ENCODE measurements around the gene EEIG2. TPM values are rescaled to one million over a fixed set of nuclear protein-coding genes. Genes with fewer than 3 reads are reported as not detected.
"Not testable (repeated sequence)": the region's sequence is repeated elsewhere in the genome, so short reads cannot be mapped to it uniquely, and the experiment has no call there.

The EEIG2 gene
- polyA plus RNA-seq (2014; cell fraction: cytosol; rRNA removed) = 21.6 and 22.8 TPM in 2 replicates
- 14.4 and 21.0 TPM in 2 replicates for polyA plus RNA-seq (2014; cell fraction: nucleus; rRNA removed)

DNA sequence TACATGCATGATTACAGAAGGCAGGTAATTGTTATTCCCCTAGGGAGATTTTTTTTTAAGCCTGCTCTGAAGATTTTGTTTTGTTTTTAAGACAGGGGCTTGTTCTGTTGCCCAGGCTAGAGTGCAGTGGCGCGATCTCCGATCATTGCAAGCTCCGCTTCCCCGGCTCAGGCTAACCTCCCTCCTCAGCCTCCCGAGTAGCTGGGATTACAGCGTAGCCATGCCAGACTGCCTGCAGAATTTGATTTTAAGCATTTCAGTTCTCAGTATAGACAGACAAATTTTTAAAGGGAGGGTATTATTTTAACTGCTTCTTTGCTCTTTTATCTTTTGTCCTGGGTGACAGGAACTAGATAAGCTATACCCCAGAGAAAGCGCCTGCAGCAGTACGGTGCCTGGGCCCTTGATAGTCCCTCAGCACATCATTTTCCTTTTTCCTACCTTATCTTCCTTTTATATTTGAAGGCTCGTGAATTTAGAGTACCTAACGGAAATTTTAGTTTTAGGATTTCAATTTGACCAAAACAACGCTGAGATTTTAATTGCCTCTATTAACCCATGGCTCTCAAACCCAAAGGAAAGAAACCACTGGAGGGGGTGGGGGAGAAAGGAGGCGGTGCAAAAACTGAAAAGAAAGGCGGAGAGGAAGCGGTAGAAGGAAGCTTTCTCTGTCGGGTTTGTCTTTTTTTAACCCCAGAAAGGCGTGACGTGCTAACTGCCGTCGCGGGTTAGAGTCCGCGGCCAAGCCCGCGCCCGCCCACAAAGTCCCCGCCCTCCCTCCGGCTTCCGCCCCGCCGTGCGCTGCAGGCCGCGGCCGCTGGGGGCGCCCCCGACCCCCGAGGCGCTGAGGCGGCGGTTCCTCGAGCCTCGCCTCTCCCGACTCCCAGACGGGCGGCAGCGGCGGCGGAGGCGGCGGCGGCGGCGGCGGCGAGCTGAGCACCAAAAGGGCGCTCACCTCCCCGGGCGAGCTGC lies at the start of gene EEIG2:
Gene EEIG2, plus strand, starts transcription at position 886 of the 972 bp plus-strand sequence. CDS start 329 bp downstream, outside the sequence.
- peak; percentile 78 for DNase-seq (ENCODE audit: low spot score)

GRCh38 chr1:108511764-108512163 lies 48.1 kb upstream of the EEIG2 start:
- DNase-seq (ENCODE audit: low spot score) = no peak

DNA sequence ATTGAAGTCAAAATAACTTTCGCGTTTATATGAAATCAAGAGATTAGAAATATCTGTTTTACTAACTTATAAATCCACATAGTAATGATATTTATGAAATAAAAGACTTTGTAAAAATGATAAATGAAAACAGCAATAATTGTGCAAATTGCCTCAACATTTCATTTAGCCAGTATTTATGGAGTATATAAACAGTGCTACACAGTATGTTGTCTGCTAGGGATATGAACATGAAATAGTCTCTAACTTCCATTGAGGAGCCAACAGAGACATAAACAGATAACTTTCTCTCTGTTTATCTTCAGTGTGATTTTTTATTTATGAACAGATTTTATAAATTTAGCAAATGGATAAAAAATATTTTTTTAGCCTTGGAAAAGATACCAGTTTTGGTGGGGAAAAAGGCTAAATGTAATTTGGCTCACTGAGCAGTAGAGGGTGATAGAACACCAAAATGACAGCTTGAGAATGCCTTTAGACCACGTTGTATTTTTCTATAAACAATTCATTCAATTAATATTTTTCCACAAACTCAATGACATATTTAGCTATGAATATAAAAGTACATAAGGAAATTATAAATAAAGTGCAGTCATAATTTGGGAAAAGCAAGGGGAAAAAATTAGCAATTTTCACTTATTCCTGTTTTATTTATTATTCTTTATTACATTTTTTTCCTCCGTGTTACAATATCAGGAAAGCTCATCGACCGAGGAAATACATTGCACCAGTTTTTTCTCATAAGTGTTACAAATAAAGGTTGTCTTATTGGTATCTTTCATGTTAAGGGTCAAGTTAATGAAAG lies 47.5 kb upstream of the EEIG2 start:
- DNase-seq (ENCODE audit: low spot score) = peak; percentile 22

DNA sequence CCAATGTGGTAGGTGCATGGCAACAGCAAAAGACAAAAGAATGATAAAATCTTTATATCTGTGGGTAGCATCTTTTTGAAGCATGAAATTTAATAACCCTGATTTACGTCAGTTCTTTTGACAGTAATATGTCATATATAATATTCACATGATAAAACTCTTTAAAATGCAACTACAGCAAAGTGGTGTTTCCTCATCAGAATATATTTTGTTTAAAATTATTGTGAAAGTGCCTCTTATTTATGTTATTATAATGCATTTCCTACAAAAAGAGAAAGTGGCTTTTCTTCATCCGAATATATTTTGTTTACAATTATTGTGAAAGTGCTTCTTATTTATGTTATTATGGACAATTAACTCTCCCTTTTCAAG lies 46.9 kb upstream of the EEIG2 start:
- DNase-seq (ENCODE audit: low spot score) = no peak

DNA sequence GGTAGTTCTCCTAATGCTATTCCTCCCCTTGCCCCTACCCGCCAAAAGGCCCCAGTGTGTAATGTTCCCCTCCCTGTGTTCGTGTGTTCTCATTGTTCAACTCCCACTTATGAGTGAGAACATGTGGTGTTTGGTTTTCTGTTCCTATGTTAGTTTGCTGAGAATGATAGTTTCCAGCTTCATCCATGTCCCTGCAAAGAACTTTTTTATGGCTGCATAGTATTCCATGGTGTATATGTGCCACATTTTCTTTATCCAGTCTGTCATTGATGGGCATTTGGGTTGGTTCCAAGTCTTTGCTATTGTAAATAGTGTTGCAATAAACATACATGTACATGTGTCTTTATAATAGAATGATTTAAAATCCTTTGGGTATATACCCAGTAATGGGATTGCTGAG lies 46.0 kb upstream of the EEIG2 start:
- DNase-seq (ENCODE audit: low spot score) = not testable (repeated sequence)

- not testable (repeated sequence) for DNase-seq (ENCODE audit: low spot score)
These were observed 42.5 kb upstream of the EEIG2 start for GRCh38 chr1:108517301-108517897.

GRCh38 chr1:108521990-108522393 lies 37.9 kb upstream of the EEIG2 start:
- no peak for DNase-seq (ENCODE audit: low spot score)

- DNase-seq (ENCODE audit: low spot score) = no peak
These were observed 36.1 kb upstream of the EEIG2 start for GRCh38 chr1:108523829-108524228.

DNA sequence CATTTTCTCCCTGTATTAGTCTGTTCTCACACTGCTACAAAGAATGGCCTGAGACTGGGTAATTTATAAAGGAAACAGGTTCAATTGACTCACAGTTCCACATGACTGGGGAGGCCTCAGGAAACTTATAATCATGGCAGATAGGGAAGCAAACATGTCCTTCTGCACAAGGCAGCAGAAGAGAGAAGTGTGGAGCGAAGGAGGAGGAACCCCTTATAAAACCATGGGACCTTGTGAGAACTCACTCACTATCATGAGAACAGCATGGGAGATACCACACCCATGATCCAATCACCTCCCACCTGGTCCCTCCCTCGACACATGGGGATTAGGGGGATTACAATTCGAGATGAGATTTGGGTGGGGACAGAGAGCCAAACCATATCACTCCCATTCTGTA lies 35.2 kb upstream of the EEIG2 start:
- no peak for DNase-seq (ENCODE audit: low spot score)

DNA sequence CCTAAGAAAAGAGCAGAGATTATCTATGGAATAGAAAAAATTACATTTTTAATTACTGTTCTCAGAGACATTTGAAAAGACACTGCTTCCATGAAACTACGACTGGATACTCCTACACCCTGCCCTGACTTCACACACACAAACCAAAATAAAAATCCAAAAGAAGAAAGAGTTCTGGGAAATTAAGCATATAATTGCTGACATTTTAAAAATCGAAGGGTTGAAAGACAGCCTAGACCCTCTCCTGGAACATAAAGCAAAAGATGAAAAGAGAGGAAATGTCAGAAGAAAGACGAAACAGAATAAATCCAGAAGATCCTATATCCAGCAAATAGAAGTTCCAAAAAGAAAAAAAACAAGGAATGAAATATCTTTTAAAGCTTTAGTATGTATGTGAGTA lies 32.8 kb upstream of the EEIG2 start:
- DNase-seq (ENCODE audit: low spot score) = no peak

DNA sequence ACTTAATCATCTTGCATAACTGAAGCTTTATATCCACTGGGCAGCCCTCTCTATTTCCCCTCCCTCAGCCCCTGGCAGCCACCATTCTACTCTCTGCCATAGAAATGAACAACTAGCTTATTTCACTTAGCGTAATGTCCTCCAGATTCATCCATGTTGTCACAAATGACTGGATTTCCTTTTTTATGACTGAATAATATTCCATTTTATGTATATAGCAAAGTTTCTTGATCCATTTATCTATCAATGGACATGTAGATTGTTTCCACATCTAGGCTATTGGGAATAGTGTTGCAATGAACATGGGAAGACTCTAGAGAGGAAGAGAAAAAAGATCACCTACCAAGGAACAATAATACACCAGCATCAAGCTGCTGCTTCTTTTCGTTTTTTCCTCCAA lies 32.1 kb upstream of the EEIG2 start:
- no peak for DNase-seq (ENCODE audit: low spot score)

DNA sequence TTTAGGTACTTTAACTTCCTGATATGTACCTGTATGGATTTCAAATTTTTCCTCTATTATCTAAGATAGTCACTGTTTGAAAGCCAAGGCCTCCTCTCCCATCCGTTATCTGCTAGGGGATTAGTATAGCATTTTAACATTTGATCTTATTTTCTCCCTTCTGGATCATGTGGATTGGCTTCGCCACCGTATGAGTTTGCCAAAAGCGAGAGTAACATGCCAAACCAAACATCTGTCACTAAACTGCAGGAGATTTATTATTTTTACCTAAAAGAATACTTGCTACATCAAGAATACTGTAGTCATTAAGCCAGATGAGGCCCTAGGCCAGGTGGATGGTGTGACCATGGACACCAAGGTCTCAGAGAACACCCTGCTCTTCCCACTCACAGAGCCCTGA lies 28.5 kb upstream of the EEIG2 start:
- no peak for DNase-seq (ENCODE audit: low spot score)

GRCh38 chr1:108532730-108533129 lies 27.2 kb upstream of the EEIG2 start:
- DNase-seq (ENCODE audit: low spot score) = no peak

- DNase-seq (ENCODE audit: low spot score) = peak; percentile 50
These were observed 26.4 kb upstream of the EEIG2 start for GRCh38 chr1:108533351-108534083.

GRCh38 chr1:108534759-108535158 lies 25.1 kb upstream of the EEIG2 start:
- no peak for DNase-seq (ENCODE audit: low spot score)

DNA sequence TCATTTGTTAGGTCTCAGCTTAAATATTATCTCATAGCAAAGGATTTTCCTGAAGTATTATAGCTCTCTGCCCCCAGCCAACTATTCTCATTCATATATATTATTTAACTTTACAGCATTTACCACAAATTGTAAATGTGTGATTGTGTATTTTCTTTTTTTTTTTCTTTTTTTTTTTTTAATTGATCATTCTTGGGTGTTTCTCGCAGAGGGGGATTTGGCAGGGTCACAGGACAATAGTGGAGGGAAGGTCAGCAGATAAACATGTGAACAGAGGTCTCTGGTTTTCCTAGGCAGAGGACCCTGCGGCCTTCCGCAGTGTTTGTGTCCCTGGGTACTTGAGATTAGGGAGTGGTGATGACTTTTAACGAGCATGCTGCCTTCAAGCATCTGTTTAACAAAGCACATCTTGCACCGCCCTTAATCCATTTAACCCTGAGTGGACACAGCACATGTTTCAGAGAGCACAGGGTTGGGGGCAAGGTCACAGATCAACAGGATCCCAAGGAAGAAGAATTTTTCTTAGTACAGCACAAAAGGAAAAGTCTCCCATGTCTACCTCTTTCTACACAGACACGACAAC lies 24.5 kb upstream of the EEIG2 start:
- DNase-seq (ENCODE audit: low spot score) = not testable (repeated sequence)

DNA sequence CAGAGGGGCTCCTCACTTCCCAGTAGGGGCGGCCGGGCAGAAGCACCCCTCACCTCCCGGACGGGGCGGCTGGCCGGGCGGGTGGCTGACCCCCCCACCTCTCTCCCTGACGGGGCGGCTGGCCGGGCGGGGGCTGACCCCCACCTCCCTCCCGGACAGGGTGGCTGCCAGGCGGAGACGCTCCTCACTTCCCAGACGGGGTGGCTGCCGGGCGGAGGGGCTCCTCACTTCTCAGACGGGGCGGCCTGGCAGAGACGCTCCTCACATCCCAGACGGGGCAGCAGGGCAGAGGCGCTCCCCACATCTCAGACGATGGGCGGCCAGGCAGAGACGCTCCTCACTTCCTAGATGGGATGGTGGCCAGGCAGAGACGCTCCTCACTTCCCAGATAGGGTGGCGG lies 23.9 kb upstream of the EEIG2 start:
- DNase-seq (ENCODE audit: low spot score) = not testable (repeated sequence)

DNA sequence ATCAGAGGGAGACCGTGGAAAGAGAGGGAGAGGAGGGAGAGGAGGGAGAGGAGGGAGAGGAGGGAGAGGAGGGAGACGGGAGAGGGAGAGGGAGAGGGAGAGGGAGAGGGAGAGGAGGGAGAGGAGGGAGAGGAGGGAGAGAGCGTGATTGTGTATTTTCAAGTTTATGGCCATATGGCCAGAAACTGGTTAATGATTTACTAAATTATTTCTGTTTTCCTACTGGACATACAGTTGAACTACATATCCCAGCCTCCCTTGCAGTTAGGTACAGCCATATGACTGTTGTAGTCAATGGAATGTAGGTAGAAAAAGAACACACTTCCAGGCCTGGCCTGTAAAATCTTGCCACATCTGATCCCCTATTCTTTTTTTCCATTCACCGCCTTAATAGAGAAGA lies 23.1 kb upstream of the EEIG2 start:
- not testable (repeated sequence) for DNase-seq (ENCODE audit: low spot score)

DNA sequence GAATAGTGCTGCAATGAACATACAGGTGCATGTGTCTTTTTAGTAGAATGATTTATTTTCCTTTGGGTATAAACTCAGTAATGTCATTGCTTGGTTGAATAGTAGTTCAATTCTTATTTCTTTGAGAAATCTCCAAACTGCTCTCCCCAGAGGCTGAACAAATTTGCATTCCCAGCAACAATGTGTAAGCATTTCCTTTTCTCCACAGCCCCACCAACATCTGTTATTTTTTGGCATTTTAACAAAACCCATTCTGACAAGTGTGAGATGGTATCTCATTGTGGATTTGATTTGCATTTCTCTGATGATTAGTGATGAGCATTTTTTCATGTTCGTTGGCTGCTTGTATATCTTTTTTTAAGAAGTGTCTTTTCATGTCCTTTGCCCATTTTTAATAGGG lies 21.9 kb upstream of the EEIG2 start:
- no peak for DNase-seq (ENCODE audit: low spot score)

GRCh38 chr1:108540977-108541376 lies 18.9 kb upstream of the EEIG2 start:
- DNase-seq (ENCODE audit: low spot score) = no peak

DNA sequence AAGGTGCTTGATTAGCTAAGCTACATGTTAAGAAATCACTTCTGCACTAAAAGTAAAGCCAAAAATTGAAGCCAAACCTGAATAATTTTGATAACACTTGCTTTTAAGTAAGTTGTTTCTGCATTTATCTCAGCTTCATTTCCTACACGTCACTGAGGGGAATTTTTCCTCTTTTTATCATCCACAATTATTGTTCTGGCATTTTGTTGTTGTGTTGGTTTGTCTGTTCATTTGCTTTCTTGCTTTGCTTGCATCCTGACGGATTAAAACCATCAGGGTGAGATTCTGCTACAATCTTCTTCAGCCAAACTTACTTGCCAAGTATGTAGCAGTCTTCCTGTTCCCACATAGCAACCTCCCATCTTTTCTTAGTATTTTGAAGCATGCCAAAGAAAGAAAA lies 18.0 kb upstream of the EEIG2 start:
- no peak for DNase-seq (ENCODE audit: low spot score)

All from SK-N-DZ (cell line).